ENCODE data around the gene TECTA. TPM values are rescaled to one million over a fixed set of nuclear protein-coding genes. Genes with fewer than 3 reads are reported as not detected.

The TECTA gene
- total and polyA plus RNA-seq, 2 of the 8 experiments (the other 6 are each of a cell fraction or from before 2014, with no cell fraction given), result 0.59 to 1.0 TPM

GRCh38 chr11:121063728-121064127, 37.3 kb upstream of the TECTA start (continued):
- TF ChIP-seq ATF2 (IDR thresholded peaks at IDR 0.05; ENCODE audit: low read length), result no peak

Data from H1 (cell line).